K562 (cell line): ENCODE measurements around the gene EGR1. TPM values are rescaled to one million over a fixed set of nuclear protein-coding genes. Genes with fewer than 3 reads are reported as not detected.
A peak's percentile ranks its signal among the peaks of the same experiment; 100 is the strongest.

Experiments
- COPS2 ChIP-seq: fragments of 450-650 bp; conservative IDR thresholded peaks from 2 replicates; pipeline ENCODE4 v1.6.1; 2016; ENCODE audit warnings: mild to moderate bottlenecking, moderate library complexity
- EHMT2 ChIP-seq: fragments of 450-650 bp; IDR thresholded peaks from 2 replicates; pipeline ENCODE4 v1.6.1; 2018; ENCODE audit warnings: antibody characterized with exemption
- MAFF ChIP-seq: IDR thresholded peaks from 2 replicates; pipeline ENCODE4 v1.6.1; 2012; ENCODE audit warnings: low read length, improper control_type of control experiment
- RBM22 ChIP-seq: fragments of 200-400 bp; formaldehyde crosslinking; IDR thresholded peaks from 2 replicates; pipeline ENCODE4 v1.6.1; 2018; ENCODE audit warnings: low read length, low read depth; ENCODE audit not compliant: poor library complexity, severe bottlenecking
- SIN3A ChIP-seq, 2 experiments: fragments of 150-350 bp in 1 of 2; IDR thresholded peaks; 2 replicates each; pipeline ENCODE4 v1.6.1; 2011 to 2016; ENCODE audit warnings: borderline replicate concordance in 2 of 2, low read depth in 2 of 2, low read length in 2 of 2, mild to moderate bottlenecking in 2 of 2, moderate library complexity in 2 of 2; ENCODE audit not compliant: control insufficient read depth in 1 of 2
- ZNF3 ChIP-seq: fragments of 250-450 bp; sonication (Bioruptor Pico); IDR thresholded peaks from 2 replicates; pipeline ENCODE4 v1.5.0; 2021; ENCODE audit warnings: mild to moderate bottlenecking, moderate library complexity
- ZNF431 ChIP-seq: sonication (generic); formaldehyde crosslinking; IDR thresholded peaks from 2 replicates; pipeline ENCODE4 v1.8.0; 2022; ENCODE audit warnings: mild to moderate bottlenecking, missing genetic modification reagents
- ZNF586 ChIP-seq: fragments of 450-650 bp; formaldehyde crosslinking; conservative IDR thresholded peaks from 2 replicates; pipeline ENCODE4 v1.4.0; 2020; ENCODE audit warnings: mild to moderate bottlenecking, moderate library complexity
- polyA plus RNA-seq, 8 experiments: library from polyadenylated mRNA; depleted of rRNA in 4 of 8; stranded (reverse) in 5 of 8; unstranded in 3 of 8; fragments of >200 nt; fragmentation: Nextera tagmentation in 2 of 8; fragmentation: Illumina TruSeq in 1 of 8; extraction: Ambion mirVana in 2 of 8; extraction: Trizol in 1 of 8; gene quantifications; 2 replicates each; pipeline versions ENCODE4 v1.2.1 to v1.2.3, GENCODE V29; 2011 to 2014; ENCODE audit warnings: inconsistent platforms in 1 of 8, missing spikeins in 1 of 8
- total RNA-seq, 7 experiments: library from RNA; depleted of rRNA in 6 of 7; stranded (reverse); fragments of >200 nt in 6 of 7; fragmentation: Illumina TruSeq in 2 of 7; extraction: Trizol in 2 of 7; gene quantifications; 2 replicates each; pipeline versions ENCODE4 v1.2.1 to v1.2.3, GENCODE V29; 2011 to 2021; ENCODE audit warnings: low replicate concordance in 1 of 7
- TF ChIP-seq, protein P1 (sequence below): fragments of 250-450 bp; sonication (Bioruptor Pico); IDR thresholded peaks from 2 replicates; pipeline ENCODE4 v1.4.0; 2020
- TF ChIP-seq, protein P2 (sequence below): sonication (generic); formaldehyde crosslinking; IDR thresholded peaks from 2 replicates; pipeline ENCODE4 v1.8.1; 2023; ENCODE audit warnings: mild to moderate bottlenecking, missing genetic modification reagents
- TF ChIP-seq, protein P3 (sequence below): fragments of 450-650 bp; formaldehyde crosslinking; IDR thresholded peaks from 2 replicates; pipeline ENCODE4 v1.4.0; 2022; ENCODE audit warnings: missing genetic modification characterization
- TF ChIP-seq, protein P4 (sequence below): IDR thresholded peaks from 3 replicates; pipeline ENCODE4 v1.6.1; 2011; ENCODE audit warnings: borderline replicate concordance, mild to moderate bottlenecking, moderate library complexity; ENCODE audit not compliant: insufficient read length; ENCODE audit errors: extremely low read depth
- TF ChIP-seq, protein P5 (sequence below): fragments of 450-650 bp; formaldehyde crosslinking; IDR thresholded peaks from 2 replicates; pipeline ENCODE4 v1.4.0; 2020; ENCODE audit warnings: mild to moderate bottlenecking, moderate library complexity

EGR1 gene
- total and polyA plus RNA-seq, 9 of the 15 experiments (the other 6 are each of a cell fraction or from before 2014, with no cell fraction given): 1.3 to 132 (median 21.5) TPM

DNA sequence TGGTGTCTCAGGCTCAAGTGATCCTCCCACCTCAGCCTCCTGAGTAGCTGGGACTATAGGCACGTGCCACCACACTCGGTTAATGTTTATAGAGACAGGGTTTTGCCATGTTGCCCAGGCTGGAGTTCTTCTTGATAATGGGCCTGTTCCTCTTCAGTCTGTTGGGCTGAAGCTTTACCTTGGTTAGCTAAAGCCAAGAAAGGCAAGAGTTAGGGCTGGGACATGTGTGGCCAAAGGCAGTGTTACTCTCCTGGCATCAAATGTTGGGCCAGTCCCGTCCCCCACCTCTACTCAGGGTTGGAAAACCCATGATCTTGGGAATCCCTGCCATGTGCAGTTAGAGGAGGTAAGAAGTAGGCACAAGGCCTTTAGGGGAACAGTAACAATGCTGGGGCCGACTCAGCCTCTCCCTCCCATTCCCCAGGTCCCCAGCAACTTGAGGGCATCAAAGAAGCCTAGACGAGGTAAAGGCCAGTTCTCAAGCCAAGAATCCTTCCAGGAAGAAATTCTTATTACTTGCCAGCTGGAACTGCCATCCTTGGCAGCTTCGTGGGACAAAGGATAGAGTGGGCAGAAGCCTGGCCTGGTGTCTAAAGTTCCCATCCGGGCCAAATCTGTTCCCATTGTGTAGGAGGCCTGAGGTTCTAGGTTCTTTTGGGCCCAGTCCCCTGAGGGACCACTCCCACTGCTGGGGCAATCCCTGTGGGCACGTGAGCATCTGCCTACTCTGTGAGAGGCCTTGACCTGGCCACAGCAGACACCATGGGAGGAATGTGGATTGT lies 4.5 kb downstream of the EGR1 start (continued):
- TF ChIP-seq, protein P1, sequence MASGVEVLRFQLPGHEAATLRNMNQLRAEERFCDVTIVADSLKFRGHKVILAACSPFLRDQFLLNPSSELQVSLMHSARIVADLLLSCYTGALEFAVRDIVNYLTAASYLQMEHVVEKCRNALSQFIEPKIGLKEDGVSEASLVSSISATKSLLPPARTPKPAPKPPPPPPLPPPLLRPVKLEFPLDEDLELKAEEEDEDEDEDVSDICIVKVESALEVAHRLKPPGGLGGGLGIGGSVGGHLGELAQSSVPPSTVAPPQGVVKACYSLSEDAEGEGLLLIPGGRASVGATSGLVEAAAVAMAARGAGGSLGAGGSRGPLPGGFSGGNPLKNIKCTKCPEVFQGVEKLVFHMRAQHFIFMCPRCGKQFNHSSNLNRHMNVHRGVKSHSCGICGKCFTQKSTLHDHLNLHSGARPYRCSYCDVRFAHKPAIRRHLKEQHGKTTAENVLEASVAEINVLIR (CRISPR knock-in tag): no peak
- TF ChIP-seq, protein P2, sequence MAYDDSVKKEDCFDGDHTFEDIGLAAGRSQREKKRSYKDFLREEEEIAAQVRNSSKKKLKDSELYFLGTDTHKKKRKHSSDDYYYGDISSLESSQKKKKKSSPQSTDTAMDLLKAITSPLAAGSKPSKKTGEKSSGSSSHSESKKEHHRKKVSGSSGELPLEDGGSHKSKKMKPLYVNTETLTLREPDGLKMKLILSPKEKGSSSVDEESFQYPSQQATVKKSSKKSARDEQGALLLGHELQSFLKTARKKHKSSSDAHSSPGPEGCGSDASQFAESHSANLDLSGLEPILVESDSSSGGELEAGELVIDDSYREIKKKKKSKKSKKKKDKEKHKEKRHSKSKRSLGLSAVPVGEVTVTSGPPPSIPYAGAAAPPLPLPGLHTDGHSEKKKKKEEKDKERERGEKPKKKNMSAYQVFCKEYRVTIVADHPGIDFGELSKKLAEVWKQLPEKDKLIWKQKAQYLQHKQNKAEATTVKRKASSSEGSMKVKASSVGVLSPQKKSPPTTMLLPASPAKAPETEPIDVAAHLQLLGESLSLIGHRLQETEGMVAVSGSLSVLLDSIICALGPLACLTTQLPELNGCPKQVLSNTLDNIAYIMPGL (CRISPR knock-in tag): no peak; the same call in 1 of the 2 replicates
- TF ChIP-seq ZNF3: no peak
- no peak for TF ChIP-seq MAFF
- peak in 1 of 2 experiments; percentile 95; a peak in 2 of 4 replicates for TF ChIP-seq SIN3A (IDR thresholded peaks at IDR 0.05; ENCODE audit: borderline replicate concordance in 2 of 2, control insufficient read depth in 1 of 2, low read depth in 2 of 2, low read length in 2 of 2)
- TF ChIP-seq, protein P3, sequence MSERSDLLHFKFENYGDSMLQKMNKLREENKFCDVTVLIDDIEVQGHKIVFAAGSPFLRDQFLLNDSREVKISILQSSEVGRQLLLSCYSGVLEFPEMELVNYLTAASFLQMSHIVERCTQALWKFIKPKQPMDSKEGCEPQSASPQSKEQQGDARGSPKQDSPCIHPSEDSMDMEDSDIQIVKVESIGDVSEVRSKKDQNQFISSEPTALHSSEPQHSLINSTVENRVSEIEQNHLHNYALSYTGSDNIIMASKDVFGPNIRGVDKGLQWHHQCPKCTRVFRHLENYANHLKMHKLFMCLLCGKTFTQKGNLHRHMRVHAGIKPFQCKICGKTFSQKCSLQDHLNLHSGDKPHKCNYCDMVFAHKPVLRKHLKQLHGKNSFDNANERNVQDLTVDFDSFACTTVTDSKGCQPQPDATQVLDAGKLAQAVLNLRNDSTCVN (CRISPR knock-in tag): no peak
- peak; percentile 59 for TF ChIP-seq ZNF431 (CRISPR knock-in tag)
- no peak for TF ChIP-seq EHMT2
- no peak; the same call in 1 of the 2 replicates for TF ChIP-seq ZNF586 (CRISPR knock-in tag)
- peak; percentile 3 for TF ChIP-seq RBM22
- TF ChIP-seq, protein P4, sequence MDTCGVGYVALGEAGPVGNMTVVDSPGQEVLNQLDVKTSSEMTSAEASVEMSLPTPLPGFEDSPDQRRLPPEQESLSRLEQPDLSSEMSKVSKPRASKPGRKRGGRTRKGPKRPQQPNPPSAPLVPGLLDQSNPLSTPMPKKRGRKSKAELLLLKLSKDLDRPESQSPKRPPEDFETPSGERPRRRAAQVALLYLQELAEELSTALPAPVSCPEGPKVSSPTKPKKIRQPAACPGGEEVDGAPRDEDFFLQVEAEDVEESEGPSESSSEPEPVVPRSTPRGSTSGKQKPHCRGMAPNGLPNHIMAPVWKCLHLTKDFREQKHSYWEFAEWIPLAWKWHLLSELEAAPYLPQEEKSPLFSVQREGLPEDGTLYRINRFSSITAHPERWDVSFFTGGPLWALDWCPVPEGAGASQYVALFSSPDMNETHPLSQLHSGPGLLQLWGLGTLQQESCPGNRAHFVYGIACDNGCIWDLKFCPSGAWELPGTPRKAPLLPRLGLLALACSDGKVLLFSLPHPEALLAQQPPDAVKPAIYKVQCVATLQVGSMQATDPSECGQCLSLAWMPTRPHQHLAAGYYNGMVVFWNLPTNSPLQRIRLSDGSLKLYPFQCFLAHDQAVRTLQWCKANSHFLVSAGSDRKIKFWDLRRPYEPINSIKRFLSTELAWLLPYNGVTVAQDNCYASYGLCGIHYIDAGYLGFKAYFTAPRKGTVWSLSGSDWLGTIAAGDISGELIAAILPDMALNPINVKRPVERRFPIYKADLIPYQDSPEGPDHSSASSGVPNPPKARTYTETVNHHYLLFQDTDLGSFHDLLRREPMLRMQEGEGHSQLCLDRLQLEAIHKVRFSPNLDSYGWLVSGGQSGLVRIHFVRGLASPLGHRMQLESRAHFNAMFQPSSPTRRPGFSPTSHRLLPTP: no peak
- TF ChIP-seq COPS2: no peak
- TF ChIP-seq, protein P5, sequence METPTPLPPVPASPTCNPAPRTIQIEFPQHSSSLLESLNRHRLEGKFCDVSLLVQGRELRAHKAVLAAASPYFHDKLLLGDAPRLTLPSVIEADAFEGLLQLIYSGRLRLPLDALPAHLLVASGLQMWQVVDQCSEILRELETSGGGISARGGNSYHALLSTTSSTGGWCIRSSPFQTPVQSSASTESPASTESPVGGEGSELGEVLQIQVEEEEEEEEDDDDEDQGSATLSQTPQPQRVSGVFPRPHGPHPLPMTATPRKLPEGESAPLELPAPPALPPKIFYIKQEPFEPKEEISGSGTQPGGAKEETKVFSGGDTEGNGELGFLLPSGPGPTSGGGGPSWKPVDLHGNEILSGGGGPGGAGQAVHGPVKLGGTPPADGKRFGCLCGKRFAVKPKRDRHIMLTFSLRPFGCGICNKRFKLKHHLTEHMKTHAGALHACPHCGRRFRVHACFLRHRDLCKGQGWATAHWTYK (CRISPR knock-in tag): no peak; the same call in 1 of the 2 replicates
